GM18873 (cell line): ENCODE data around the gene QKI.
A peak's percentile ranks its signal among the peaks of the same experiment; 100 is the strongest.

Experiments used
- ATAC-seq: cut with Tn5 transposase; IDR thresholded peaks from one replicate; pipeline ENCODE4 v1.9.1; 2021; ENCODE audit warnings: mild to moderate bottlenecking, moderate library complexity, moderate number of reproducible peaks; ENCODE audit not compliant: unreplicated experiment, low FRiP score

Gene QKI

DNA sequence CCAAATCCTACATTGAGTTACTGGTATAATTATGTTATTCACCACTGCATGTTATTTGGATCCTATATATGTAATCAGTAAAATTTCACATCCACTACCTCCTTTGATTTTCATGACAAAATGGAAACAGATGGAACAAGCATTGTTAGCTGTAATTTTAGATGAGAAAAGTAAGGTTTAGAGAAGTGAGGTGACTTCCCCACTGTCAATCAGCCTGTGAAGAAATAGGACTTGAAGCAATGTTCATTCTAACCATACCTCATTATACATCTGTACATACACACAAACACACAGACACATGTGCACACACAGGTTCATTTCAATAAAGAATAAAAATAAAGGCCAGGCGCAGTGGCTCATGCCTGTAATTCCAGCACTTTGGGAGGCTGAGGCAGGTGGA, 23.7 kb upstream of the QKI start:
- no peak for ATAC-seq

GRCh38 chr6:163391985-163392384, 22.5 kb upstream of the QKI start:
- ATAC-seq = no peak

GRCh38 chr6:163392533-163392932, 22.0 kb upstream of the QKI start:
- ATAC-seq = no peak

DNA sequence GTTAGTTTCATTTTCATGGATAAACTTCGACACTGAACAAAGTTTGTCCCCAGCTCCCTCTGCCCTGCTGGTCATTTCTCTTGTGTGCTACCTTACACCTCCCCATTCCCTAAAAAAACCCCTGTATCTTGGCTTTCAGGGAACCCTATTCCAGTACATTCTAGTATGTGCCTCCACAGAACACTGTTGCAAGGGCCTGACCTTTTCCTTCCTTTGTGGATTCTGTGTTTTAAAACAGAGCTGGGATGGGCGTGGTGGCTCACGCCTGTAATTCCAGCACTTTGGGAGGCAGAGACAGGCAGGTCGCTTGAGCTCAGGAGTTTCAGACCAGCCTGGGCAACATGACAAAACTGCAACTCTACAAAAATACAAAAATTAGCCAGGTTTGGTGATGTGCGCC, 20.6 kb upstream of the QKI start:
- ATAC-seq = no peak

DNA sequence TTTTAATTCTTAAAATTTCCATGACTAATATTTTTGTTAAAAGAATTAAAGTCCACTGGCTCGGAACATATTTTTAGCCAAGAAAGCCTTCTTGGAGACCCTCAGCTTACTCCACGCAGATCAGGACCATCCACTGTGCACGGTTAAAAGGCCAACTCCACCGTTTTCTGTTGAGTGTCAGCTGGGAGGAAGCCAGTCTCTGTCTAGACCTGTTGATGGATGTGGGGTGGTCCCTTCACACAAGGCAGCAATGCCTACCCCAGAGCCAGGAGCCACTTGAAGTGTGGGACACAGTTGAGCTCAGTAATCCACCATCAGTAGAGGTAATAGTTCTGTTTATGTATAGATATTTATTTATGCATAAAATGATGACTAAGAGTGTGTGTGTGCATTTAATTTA, 19.9 kb upstream of the QKI start:
- ATAC-seq = no peak

GRCh38 chr6:163395122-163395830, 19.2 kb upstream of the QKI start:
- ATAC-seq = no peak

GRCh38 chr6:163395831-163396185, 18.7 kb upstream of the QKI start:
- ATAC-seq = no peak

- ATAC-seq = no peak
Observed at GRCh38 chr6:163397326-163397725, 17.2 kb upstream of the QKI start.

GRCh38 chr6:163398115-163398514, 16.4 kb upstream of the QKI start:
- ATAC-seq = no peak

GRCh38 chr6:163398815-163399214, 15.7 kb upstream of the QKI start:
- ATAC-seq = no peak

DNA sequence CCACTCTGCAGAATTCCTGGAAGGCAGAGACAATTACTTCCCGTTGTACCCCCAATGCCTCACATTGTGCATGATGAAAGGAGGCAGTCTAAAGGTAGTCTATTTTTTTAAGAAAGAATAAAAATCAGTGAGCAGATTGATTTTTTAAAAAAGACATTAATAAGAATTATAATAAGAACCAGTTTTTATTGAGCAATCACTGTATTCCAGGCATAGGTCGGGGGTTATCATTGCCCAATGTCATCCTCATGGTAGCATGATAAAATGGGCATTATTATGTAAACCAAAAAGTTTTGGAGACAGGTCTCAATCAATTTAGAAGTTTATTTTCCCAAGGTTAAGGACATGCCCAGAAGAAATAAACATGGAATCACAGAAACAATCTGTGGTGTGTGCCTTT, 14.0 kb upstream of the QKI start:
- ATAC-seq = no peak

GRCh38 chr6:163401039-163401885, 13.3 kb upstream of the QKI start:
- ATAC-seq = no peak

- ATAC-seq = no peak
Observed at GRCh38 chr6:163402616-163403015, 11.9 kb upstream of the QKI start.

DNA sequence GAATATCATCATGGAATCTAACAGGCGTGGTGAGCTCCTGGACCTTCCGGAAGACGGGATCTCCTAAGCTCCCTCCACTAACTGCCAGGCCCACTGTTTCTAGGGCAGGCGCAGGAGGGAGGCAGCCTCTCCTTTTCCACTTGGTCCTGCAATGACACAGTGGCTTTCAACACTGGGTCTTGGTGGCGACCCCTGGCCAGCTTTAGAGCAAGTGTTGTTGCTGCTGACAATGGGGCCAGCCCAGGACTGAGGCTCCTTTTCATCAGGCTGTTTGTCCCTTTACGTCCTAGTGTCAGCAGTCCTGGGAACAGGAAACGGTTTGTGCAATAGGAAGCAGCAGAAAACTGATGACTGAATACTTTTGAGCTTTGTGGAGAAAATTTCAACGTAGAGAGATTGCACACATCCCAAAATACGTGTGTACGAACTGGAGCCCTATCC, 9.7 kb upstream of the QKI start:
- no peak for ATAC-seq

DNA sequence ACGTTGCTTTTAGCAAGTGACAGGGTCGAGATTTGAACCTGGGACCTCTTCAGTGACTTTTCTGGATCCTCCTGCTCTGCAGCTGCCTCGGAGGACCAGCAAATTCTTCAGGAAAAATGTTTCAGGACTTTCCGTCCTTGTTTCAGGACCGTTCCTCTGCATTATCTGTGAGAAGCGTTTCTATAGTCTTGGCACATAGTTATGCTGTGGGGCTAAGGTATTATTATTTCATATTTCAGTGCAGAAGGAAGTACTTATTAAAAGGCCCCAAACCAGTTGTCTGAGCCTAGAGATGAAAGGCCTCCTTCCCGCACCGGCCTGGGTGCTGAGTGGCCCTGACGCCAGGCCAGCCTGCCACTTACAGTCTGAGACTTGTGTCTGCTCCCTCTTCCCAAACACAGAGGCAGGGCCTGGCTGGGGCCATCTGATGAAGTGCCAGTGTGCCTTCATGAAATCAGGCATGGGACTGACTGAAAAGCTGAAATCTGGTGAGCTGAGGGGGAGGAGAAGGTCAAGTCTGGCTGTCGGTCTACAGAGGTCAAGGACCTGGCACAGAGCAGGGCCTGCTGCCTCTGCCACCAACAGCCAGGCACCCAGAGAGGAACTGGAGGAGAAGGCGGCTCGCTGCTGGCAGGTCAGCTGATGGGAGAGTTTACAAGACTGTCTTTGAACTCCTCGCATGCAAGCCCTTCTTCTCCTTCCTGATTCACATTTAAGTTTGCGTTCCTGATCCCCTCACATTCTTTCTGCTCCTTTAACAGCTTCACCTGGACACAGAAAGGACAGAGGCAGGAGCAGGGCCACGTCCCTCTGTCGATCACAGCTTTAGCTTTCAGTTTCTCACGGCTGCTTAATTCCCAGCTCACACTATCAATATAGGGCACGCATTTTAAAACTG, 8.9 kb upstream of the QKI start:
- ATAC-seq = peak; percentile 58

DNA sequence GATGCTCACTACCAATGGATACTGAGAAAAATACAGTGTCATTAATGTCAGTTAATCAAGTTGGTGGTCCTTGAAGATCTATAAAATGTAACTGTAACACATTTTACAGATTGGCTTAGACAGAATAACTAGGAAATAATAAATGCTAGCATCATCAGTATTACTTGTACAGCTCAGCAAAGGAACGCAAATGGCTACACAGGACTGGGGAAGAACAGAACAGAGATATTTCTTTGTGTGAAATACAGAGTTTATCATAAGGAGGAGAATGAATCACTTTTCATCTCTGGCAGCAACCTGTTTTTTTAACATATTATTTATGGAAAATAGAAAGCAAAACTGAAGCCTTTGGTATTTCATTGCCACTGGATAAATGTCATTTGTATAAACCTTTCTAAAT, 8.2 kb upstream of the QKI start:
- no peak for ATAC-seq

DNA sequence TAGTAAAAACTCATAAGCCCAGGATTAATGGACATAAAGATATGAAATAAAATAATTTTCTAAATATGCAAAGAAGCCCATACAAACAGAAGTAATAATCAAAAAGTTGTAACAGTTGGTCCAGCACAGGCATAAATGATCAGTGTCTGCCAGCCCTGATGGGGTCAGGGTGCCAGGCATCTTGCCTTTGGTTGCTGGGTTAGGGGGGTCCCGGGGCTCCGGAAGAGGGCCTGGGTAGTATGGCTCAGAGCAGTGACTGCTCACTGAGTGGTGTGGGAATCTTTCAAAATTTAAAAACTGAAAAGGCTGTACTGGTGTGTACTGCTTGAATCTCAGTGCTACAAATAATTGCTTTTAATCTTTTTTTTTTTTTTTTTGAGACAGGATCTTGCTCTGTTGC, 7.7 kb upstream of the QKI start:
- no peak for ATAC-seq

GRCh38 chr6:163408352-163408991, 6.0 kb upstream of the QKI start:
- no peak for ATAC-seq

GRCh38 chr6:163409712-163410111, 4.8 kb upstream of the QKI start:
- no peak for ATAC-seq

DNA sequence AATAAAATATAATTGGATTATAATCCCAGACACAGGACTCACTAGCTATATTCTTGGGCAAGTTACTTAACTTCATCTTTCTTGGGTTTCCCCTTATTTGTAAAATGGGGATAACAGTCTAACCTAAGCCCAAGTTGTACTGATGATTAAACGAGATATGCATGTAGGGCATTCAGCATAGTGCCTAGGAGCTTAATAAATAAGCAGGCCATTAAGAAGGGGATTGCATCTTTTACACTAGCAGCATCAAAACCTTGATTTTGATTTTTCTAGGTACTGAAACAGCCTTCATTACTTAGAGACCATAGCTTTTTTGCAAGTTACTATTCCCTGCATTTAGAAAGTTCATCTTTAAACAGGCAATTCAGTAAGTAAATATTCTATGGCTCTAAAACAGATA, 2.2 kb upstream of the QKI start:
- ATAC-seq = no peak
